H9 (cell line): ENCODE results near the gene KCNAB1. TPM values are rescaled to one million over a fixed set of nuclear protein-coding genes. Genes with fewer than 3 reads are reported as not detected.

Experiments
- DNase-seq: peaks from one replicate; pipeline ENCODE4 v3.0.0-alpha.2; 2017
- H2AFZ ChIP-seq: one replicate; pipeline ENCODE4 v1.6.1; 2013; ENCODE audit warnings: mild to moderate bottlenecking, low read length, control low read depth, moderate library complexity
- H2AK5ac ChIP-seq: 2 replicates; pipeline ENCODE4 v1.6.1; 2013; ENCODE audit warnings: low read length, control low read depth, mixed read lengths; ENCODE audit not compliant: insufficient read length
- H2BK120ac ChIP-seq: one replicate; pipeline ENCODE4 v1.6.1; 2013; ENCODE audit warnings: low read depth, mild to moderate bottlenecking, low read length, control low read depth, inconsistent platforms; ENCODE audit not compliant: poor library complexity, severe bottlenecking
- H2BK12ac ChIP-seq: 2 replicates; pipeline ENCODE4 v1.6.1; 2013; ENCODE audit warnings: low read length, control low read depth, mixed read lengths, low read depth; ENCODE audit not compliant: insufficient read length
- H2BK15ac ChIP-seq: 2 replicates; pipeline ENCODE4 v1.6.1; 2013; ENCODE audit warnings: low read depth, low read length, control low read depth
- H2BK20ac ChIP-seq: one replicate; pipeline ENCODE4 v1.6.1; 2013; ENCODE audit warnings: low read depth, mild to moderate bottlenecking, low read length, control low read depth, inconsistent platforms; ENCODE audit not compliant: poor library complexity, severe bottlenecking
- H2BK5ac ChIP-seq: 2 replicates; pipeline ENCODE4 v1.6.1; 2013; ENCODE audit warnings: low read length, control low read depth, mixed read lengths; ENCODE audit not compliant: insufficient read length
- H3K14ac ChIP-seq: 2 replicates; pipeline ENCODE4 v1.6.1; 2013; ENCODE audit warnings: low read length, control low read depth; ENCODE audit not compliant: insufficient read depth
- H3K18ac ChIP-seq: 2 replicates; pipeline ENCODE4 v1.6.1; 2013; ENCODE audit warnings: low read depth, mild to moderate bottlenecking, mixed read lengths, low read length, control low read depth; ENCODE audit not compliant: insufficient read length
- H3K23ac ChIP-seq: 2 replicates; pipeline ENCODE4 v1.6.1; 2013; ENCODE audit warnings: low read length, control low read depth, mixed read lengths, low read depth; ENCODE audit not compliant: insufficient read length
- H3K23me2 ChIP-seq: 2 replicates; pipeline ENCODE4 v1.6.1; 2013; ENCODE audit warnings: low read depth, mild to moderate bottlenecking, mixed read lengths, low read length, control low read depth; ENCODE audit not compliant: insufficient read length, poor library complexity, severe bottlenecking
- H3K27ac ChIP-seq: 2 replicates; pipeline ENCODE4 v1.5.1; 2013; ENCODE audit warnings: low read length, control low read depth, mixed read lengths, low read depth; ENCODE audit not compliant: insufficient read length
- H3K27me3 ChIP-seq: 2 replicates; pipeline ENCODE4 v1.6.1; 2013; ENCODE audit warnings: low read length, control low read depth, inconsistent platforms; ENCODE audit not compliant: insufficient read depth
- H3K4ac ChIP-seq: 2 replicates; pipeline ENCODE4 v1.6.1; 2013; ENCODE audit warnings: low read depth, mild to moderate bottlenecking, control low read depth, inconsistent platforms, low read length, moderate library complexity
- H3K4me1 ChIP-seq: 2 replicates; pipeline ENCODE4 v1.6.1; 2013; ENCODE audit warnings: low read length, control low read depth, inconsistent platforms; ENCODE audit not compliant: insufficient read depth
- H3K4me2 ChIP-seq: 2 replicates; pipeline ENCODE4 v1.6.1; 2013; ENCODE audit warnings: low read length, control low read depth, mixed read lengths; ENCODE audit not compliant: insufficient read length, insufficient read depth
- H3K56ac ChIP-seq: 2 replicates; pipeline ENCODE4 v1.6.1; 2013; ENCODE audit warnings: low read depth, mild to moderate bottlenecking, mixed read lengths, low read length, control low read depth; ENCODE audit not compliant: insufficient read length
- H3K79me1 ChIP-seq: 2 replicates; pipeline ENCODE4 v1.6.1; 2013; ENCODE audit warnings: low read depth, mild to moderate bottlenecking, moderate library complexity, low read length, control low read depth, inconsistent platforms; ENCODE audit not compliant: insufficient read depth, poor library complexity, severe bottlenecking
- H3K79me2 ChIP-seq: 2 replicates; pipeline ENCODE4 v1.6.1; 2013; ENCODE audit warnings: low read length, control low read depth, inconsistent platforms; ENCODE audit not compliant: insufficient read depth
- H3K9ac ChIP-seq: 2 replicates; pipeline ENCODE4 v1.6.1; 2013; ENCODE audit warnings: low read length, control low read depth, mixed read lengths; ENCODE audit not compliant: insufficient read length; ENCODE audit errors: extremely low read depth
- H3K9me3 ChIP-seq: one replicate; pipeline ENCODE4 v1.6.1; 2013; ENCODE audit warnings: low read depth, low read length, inconsistent platforms; ENCODE audit not compliant: control insufficient read depth
- H3T11ph ChIP-seq: one replicate; pipeline ENCODE4 v1.6.1; 2013; ENCODE audit warnings: mild to moderate bottlenecking, low read length, control low read depth, inconsistent platforms
- H4K20me1 ChIP-seq: one replicate; pipeline ENCODE4 v1.6.1; 2013; ENCODE audit not compliant: control insufficient read depth, insufficient read length, insufficient read depth
- H4K5ac ChIP-seq: 2 replicates; pipeline ENCODE4 v1.6.1; 2013; ENCODE audit warnings: low read depth, mild to moderate bottlenecking, mixed read lengths, low read length, control low read depth; ENCODE audit not compliant: insufficient read length
- H4K8ac ChIP-seq: replicated peaks from 2 replicates; pipeline ENCODE4 v1.6.1; 2013; ENCODE audit warnings: low read length, control low read depth, mixed read lengths, low read depth; ENCODE audit not compliant: insufficient read length
- H4K91ac ChIP-seq: 2 replicates; pipeline ENCODE4 v1.6.1; 2013; ENCODE audit warnings: low read depth, mild to moderate bottlenecking, moderate library complexity, mixed read lengths, low read length, control low read depth; ENCODE audit not compliant: insufficient read length
- H3K27ac Mint-ChIP-seq, 3 experiments: 2 replicates in 2 of 3; 3 replicates in 1 of 3; pipeline ENCODE4 v1.8.0; 2020 to 2021; ENCODE audit warnings: mixed read lengths in 3 of 3, mild to moderate bottlenecking in 1 of 3, moderate library complexity in 1 of 3
- H3K27me3 Mint-ChIP-seq: 2 replicates; pipeline ENCODE4 v1.8.0; 2021; ENCODE audit warnings: low read depth, mild to moderate bottlenecking, moderate library complexity, mixed read lengths
- H3K36me3 Mint-ChIP-seq, 3 experiments: 2 replicates in 2 of 3; 3 replicates in 1 of 3; pipeline ENCODE4 v1.8.0; 2020 to 2021; ENCODE audit warnings: low read depth in 3 of 3, mixed read lengths in 3 of 3; ENCODE audit not compliant: insufficient read depth in 1 of 3
- H3K4me1 Mint-ChIP-seq, 2 experiments: 2 replicates each; pipeline ENCODE4 v1.8.0; 2020; ENCODE audit warnings: mixed read lengths in 2 of 2
- H3K4me3 Mint-ChIP-seq, 2 experiments: 2 replicates in 1 of 2; 3 replicates in 1 of 2; pipeline ENCODE4 v1.8.0; 2020 to 2021; ENCODE audit warnings: mild to moderate bottlenecking in 2 of 2, mixed read lengths in 2 of 2, moderate library complexity in 1 of 2
- H3K9me3 Mint-ChIP-seq, 2 experiments: 2 replicates in 1 of 2; 3 replicates in 1 of 2; pipeline ENCODE4 v1.8.0; 2020; ENCODE audit warnings: mild to moderate bottlenecking in 2 of 2, mixed read lengths in 2 of 2, moderate library complexity in 1 of 2
- WGBS: extraction: QIAGEN DNeasy Blood & Tissue Kit; methylation state at CpG from one replicate; pipeline ENCODE4 v1.1.7; 2013; ENCODE audit warnings: missing lambda C conversion rate, low lambda C conversion rate, mixed read lengths; ENCODE audit not compliant: insufficient read length; ENCODE audit errors: extremely low coverage; 5-methylcytosine and 5-hydroxymethylcytosine counted together
- total RNA-seq: library from RNA; stranded (reverse); gene quantifications from 2 replicates; pipeline ENCODE4 v1.2.1, GENCODE V29; 2021
- TF ChIP-seq, protein P1 (sequence below): fragments of 200-600 bp; sonication (generic); conservative IDR thresholded peaks from 3 replicates; pipeline ENCODE4 v1.8.0; 2021; ENCODE audit warnings: antibody characterized with exemption, mild to moderate bottlenecking

Gene KCNAB1
- total RNA-seq, 1 experiment from 2014 or later = 3.7 TPM

DNA sequence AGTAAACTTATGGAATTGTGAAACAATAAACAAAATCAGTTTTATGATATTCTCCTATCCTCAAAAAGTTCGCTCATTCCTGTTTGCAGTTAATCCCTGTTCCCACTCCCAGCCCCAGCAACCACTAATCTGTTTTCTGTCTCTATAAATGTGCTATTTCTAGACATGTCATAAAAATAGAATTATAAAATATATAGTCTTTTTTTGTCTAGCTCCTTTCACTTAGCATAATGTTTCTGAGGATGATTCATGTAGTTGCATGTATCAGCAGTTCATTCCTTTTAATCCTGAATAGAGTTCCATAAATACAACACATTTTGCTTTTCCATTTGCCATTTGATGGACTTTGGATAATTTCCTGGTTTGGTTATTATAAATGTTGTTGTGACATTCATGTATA is 140.0 kb downstream of the KCNAB1 start:
- H2AK5ac ChIP-seq = no peak overlapping the region
- no peak overlapping the region for H3K4me3 Mint-ChIP-seq
- H3K79me2 ChIP-seq = no peaks in the 10 kb centered on the region
- no peak overlapping the region for H3T11ph ChIP-seq
- H2BK20ac ChIP-seq = no peak overlapping the region
- H3K9ac ChIP-seq = no peak overlapping the region
- H4K91ac ChIP-seq = no peak overlapping the region
- no peaks in the 10 kb centered on the region for H3K79me1 ChIP-seq
- H3K9me3 Mint-ChIP-seq = no peaks in the 10 kb centered on the region
- H3K27me3 Mint-ChIP-seq = no peaks in the 10 kb centered on the region; the same call in 1 of the 2 replicates
- no peak overlapping the region for H3K27ac Mint-ChIP-seq
- no peak overlapping the region for H3K14ac ChIP-seq
- H3K27me3 ChIP-seq = no peaks in the 10 kb centered on the region
- no peak overlapping the region for H2BK120ac ChIP-seq
- no peak overlapping the region for H3K27ac ChIP-seq
- H3K18ac ChIP-seq = no peak overlapping the region
- no peaks in the 10 kb centered on the region for H3K4me1 ChIP-seq
- no peaks in the 10 kb centered on the region for H3K9me3 ChIP-seq
- TF ChIP-seq, protein P1, sequence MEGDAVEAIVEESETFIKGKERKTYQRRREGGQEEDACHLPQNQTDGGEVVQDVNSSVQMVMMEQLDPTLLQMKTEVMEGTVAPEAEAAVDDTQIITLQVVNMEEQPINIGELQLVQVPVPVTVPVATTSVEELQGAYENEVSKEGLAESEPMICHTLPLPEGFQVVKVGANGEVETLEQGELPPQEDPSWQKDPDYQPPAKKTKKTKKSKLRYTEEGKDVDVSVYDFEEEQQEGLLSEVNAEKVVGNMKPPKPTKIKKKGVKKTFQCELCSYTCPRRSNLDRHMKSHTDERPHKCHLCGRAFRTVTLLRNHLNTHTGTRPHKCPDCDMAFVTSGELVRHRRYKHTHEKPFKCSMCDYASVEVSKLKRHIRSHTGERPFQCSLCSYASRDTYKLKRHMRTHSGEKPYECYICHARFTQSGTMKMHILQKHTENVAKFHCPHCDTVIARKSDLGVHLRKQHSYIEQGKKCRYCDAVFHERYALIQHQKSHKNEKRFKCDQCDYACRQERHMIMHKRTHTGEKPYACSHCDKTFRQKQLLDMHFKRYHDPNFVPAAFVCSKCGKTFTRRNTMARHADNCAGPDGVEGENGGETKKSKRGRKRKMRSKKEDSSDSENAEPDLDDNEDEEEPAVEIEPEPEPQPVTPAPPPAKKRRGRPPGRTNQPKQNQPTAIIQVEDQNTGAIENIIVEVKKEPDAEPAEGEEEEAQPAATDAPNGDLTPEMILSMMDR = no peak
- H3K36me3 Mint-ChIP-seq = no peaks in the 10 kb centered on the region
- H4K20me1 ChIP-seq = no peaks in the 10 kb centered on the region
- no peak overlapping the region for H3K56ac ChIP-seq
- no CpG with 5 or more reads among the region's 1 CpG for WGBS
- H3K23me2 ChIP-seq = no peaks in the 10 kb centered on the region
- H2BK12ac ChIP-seq = no peak overlapping the region
- no peak overlapping the region for H3K4me2 ChIP-seq
- no peak overlapping the region for H2BK5ac ChIP-seq
- no peak overlapping the region for H3K4ac ChIP-seq
- DNase-seq = no peak
- peaks cover 8 to 10% of the 10 kb centered on the region in 2 experiments for H3K4me1 Mint-ChIP-seq
- H2AFZ ChIP-seq = no peak overlapping the region
- H3K23ac ChIP-seq = no peak overlapping the region
- H4K5ac ChIP-seq = no peak overlapping the region
- no peak overlapping the region for H2BK15ac ChIP-seq
- no peak overlapping the region for H4K8ac ChIP-seq
